GM18951 (cell line): ENCODE measurements around the gene OPRL1.

Experiments used
- POLR2A ChIP-seq: IDR thresholded peaks from 4 replicates; pipeline ENCODE4 v1.6.1; 2011; ENCODE audit warnings: mild to moderate bottlenecking; ENCODE audit not compliant: insufficient read length, insufficient read depth; ENCODE audit errors: extremely low read depth
- in situ Hi-C: fragments of 300-500 bp; cut with MboI; formaldehyde crosslinking; loops from one replicate; pipeline ENCODE4 v1.12.0; 2022; ENCODE audit warnings: low sequenced_read_pairs, mixed read lengths, inconsistent platforms; ENCODE audit not compliant: unreplicated experiment

The OPRL1 gene

GRCh38 chr20:64048402-64049044 is 31.4 kb upstream of the OPRL1 start:
- in situ Hi-C loops, result no loop called here
- TF ChIP-seq POLR2A, result no peak

- in situ Hi-C loops, result no loop called here
- no peak for TF ChIP-seq POLR2A
These were observed 30.6 kb upstream of the OPRL1 start, which contains the start of gene SOX18 for GRCh38 chr20:64049060-64049877. Gene SOX18 (minus strand): TSS chr20:64049639. CDS start chr20:64049516, 123 bp downstream.

- TF ChIP-seq POLR2A, result no peak
- in situ Hi-C loops, result no loop called here
These were observed 30.0 kb upstream of the OPRL1 start for GRCh38 chr20:64049878-64050260.

- no peak for TF ChIP-seq POLR2A
- in situ Hi-C loops, result no loop called here
These were observed 29.4 kb upstream of the OPRL1 start for GRCh38 chr20:64050261-64051032.

- no peak for TF ChIP-seq POLR2A
- in situ Hi-C loops, result no loop called here
These were observed 28.8 kb upstream of the OPRL1 start for GRCh38 chr20:64051033-64051452.

DNA sequence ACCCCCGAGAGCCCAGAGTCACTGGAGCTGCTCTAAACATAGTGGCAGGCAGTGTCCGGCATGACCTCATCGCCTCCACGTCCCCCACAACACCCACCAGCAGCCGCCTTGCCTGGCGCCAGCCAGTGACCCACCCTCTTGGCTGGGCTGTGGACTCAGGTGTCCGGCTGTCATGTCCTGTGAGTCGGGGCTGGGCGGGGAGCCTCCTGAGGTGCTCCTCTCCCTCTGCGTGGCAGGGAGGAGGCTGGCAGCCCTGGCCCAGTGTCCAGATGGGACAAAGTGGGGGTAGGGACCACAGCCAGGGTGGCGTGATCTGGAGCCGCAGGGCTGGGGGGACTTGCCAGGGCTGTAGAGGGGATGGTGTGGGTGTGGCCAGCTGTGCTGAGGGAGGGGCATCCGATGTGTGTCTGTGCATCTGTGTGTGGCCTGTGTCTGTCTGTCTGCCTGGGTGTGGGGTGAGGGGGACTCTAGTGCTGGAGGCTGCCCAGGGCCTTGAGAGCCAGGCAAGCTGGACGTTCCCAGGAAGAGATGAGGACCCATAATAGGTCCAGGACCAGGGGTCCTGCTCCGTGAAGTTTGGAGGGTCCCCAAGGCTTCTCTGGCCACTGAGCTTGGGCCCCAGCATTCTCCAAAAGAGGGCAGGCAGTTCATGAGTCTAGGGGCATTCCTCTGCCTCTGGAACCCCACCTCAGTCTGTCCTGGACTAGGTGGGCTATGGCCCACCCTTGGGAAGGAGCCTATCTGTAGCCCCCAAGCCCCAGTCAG is 28.1 kb upstream of the OPRL1 start:
- in situ Hi-C loops, result no loop called here
- no peak for TF ChIP-seq POLR2A

DNA sequence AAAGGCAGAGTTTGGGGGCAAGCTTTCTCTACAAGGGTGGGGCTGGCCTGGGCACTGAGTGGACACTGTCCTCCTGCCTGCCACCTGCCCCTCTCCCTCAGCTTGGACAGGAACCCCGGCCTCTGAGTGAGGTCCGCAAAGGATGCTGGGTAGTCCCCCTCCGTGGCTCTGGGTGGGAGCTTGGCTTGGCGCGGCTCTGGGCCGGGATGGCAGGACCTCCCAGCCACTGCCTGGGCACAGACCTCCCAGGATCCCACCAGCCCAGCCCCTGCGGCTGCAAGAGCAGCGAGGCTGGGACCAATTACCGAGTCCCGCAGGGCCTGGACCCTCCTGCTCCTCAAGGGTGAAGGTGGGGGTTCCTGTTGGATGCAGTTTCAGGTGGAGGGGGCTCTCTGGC is 27.6 kb upstream of the OPRL1 start:
- TF ChIP-seq POLR2A, result no peak
- in situ Hi-C loops, result no loop called here

- in situ Hi-C loops, result no loop called here
- TF ChIP-seq POLR2A, result no peak
These were observed 26.7 kb upstream of the OPRL1 start for GRCh38 chr20:64052987-64053840.

GRCh38 chr20:64053841-64054661 is 25.8 kb upstream of the OPRL1 start:
- in situ Hi-C loops, result no loop called here
- no peak for TF ChIP-seq POLR2A

DNA sequence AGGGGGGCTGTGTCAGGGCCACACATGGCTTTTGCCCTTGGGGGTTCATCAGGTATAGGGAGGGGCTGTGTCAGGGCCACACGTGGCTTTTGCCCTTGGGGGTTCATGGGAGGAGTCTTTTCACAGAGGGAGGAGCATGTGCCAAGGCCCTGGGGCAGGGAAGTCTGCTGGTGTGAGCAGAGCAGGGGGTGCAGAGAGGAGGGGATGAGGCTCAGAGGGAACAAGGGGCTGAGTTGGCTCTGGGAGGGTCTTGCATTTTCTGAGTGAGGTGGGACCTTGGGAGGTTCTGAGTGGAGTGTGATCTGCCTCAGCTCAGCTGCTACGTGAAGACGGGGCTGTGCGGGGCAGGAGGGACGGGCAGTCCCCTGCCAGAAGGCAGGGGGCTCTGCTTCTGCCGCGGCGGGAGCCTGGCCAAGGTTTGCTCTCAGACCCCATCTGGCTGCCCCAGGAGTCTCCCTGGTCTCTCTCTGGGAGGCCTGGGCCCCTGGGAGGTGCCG is 24.4 kb upstream of the OPRL1 start:
- in situ Hi-C loops, result no loop called here

GRCh38 chr20:64055893-64056638 is 23.8 kb upstream of the OPRL1 start:
- TF ChIP-seq POLR2A, result no peak
- in situ Hi-C loops, result no loop called here

More for the DNA sequence above, 24.4 kb upstream of the OPRL1 start:
- no peak for TF ChIP-seq POLR2A

DNA sequence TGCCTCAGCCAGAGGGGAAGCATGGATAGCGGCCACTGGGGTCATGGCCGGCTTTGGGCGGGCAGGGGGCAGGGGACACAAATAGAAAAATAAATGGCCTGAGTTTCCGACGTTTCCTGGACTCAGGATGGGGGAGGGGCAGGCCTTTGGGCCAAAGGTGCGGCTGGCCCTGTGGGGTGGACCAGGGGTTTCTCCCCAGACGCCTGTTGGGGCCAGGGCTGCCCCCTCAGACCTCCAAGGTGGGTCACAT is 23.3 kb upstream of the OPRL1 start:
- in situ Hi-C loops, result no loop called here
- no peak for TF ChIP-seq POLR2A
